ENCODE data around the gene MGRN1. TPM values are rescaled to one million over a fixed set of nuclear protein-coding genes. Genes with fewer than 3 reads are reported as not detected.

The MGRN1 gene
- total RNA-seq, 1 donor from 2014 or later = 29.3 TPM

DNA sequence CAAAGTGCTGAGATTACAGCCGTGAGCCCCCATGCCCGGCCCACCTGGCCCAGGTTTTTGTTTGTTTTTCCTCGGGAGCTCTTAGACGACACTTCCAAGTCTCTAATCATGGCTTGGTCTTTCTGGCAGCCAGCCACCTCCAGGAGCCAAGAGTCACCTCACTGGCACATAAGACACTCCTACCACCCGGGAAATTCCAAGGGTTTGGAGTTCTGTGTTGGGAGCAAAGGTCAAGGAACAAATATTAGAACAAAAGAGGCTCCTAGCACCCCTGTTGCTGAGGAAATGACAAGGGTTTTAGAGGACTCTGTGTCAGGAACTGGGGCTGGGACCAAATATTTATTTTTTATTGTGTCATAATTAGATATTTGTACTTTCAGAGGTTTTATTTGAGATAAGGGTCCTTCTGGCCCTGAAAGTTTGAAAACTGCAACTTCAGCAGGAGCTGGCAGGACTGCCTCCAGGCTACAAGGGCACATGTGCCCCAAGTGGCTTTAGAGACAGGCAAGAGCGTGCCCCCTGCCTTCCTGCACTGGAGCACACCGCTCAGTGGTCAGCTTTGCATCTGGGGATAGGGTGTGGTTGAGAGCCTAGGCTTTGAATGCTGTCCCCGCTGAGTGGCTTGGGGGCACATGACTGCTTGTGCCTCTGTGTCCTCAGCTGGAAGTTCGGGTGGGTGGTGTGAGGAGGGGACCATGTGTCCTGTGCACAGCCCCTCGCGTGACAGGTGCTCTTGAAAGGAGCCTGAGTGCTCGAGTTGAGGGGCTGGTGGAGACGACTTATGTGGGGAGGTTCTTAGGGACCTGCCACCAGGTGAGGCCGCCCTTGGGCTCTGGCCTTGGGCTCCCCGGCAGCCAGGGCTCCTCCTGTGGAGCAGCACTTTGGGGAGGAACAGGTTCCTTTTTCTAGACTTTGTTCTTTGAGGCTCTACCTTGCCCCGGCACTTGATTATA lies 29.7 kb downstream of the MGRN1 start:
- DNase-seq = no peak

DNA sequence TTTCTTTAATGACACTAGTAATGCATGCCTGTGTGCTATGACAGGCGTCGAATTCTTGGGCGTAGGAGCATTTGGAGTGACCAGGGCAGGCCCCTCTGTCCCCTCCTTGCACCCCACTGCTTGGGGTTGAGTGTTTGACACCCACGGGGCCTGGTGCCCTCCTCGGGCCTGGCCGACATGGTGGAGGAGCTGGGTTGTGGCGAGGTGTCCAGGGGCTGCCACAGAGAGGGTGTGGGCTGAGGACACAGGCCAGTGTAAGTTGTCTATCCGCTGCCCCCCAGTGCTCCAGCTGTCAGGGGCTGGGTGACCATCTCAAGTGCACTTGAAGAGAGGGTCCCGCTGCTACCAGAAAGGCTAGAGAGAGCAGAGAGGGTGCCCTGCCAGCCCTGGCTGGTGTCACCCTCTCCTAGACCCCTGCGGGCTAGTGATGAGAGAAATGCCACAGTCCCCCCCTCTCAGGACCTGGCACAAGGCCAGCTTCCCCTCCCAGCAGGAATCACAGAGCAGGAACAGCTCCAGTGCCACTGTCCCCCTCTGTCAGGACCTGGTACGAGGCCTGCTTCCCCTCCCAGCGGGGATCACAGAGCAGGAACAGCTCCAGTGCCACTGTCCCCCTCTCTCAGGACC lies 30.5 kb downstream of the MGRN1 start:
- DNase-seq = no peak

DNA sequence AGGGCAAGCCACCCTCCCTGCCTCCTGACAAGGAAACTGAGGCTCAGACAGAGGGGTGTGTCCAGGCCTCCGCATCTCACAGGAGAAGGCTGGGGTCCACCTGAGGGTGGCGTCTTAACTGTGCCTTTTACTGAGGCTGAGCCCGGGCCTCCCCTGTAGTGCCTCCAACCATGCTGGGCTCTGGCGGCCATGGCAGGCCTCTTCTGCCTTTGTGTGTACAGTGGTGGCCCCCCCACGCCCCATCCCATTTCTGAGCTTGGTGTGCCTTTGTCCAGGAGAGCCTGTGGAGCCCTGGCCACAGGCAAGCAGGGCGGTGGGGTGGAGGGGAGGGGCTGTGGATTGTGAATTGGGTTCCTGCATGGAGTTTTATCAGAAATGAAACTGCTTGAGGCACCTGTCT lies 31.2 kb downstream of the MGRN1 start:
- no peak for DNase-seq

DNA sequence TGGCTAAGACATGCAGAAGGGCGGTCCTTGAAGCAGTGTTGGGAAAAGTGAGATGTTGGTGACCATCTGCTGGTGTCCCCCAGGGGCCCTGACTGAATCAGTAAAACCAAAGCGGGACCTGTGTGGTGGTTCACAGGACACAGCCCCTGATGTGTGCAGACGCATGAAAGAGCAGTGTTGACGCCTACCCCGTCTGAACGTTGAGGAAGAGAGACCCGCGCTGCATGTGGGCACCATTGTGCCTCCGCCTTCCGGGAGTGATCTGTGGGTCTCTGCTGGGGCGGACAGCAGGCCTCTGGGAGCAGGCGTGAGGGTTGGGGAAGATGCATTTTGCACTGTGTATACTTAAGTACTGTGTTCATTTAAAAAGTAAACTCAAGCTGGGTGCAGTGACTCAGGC lies 31.6 kb downstream of the MGRN1 start:
- no peak for DNase-seq

DNA sequence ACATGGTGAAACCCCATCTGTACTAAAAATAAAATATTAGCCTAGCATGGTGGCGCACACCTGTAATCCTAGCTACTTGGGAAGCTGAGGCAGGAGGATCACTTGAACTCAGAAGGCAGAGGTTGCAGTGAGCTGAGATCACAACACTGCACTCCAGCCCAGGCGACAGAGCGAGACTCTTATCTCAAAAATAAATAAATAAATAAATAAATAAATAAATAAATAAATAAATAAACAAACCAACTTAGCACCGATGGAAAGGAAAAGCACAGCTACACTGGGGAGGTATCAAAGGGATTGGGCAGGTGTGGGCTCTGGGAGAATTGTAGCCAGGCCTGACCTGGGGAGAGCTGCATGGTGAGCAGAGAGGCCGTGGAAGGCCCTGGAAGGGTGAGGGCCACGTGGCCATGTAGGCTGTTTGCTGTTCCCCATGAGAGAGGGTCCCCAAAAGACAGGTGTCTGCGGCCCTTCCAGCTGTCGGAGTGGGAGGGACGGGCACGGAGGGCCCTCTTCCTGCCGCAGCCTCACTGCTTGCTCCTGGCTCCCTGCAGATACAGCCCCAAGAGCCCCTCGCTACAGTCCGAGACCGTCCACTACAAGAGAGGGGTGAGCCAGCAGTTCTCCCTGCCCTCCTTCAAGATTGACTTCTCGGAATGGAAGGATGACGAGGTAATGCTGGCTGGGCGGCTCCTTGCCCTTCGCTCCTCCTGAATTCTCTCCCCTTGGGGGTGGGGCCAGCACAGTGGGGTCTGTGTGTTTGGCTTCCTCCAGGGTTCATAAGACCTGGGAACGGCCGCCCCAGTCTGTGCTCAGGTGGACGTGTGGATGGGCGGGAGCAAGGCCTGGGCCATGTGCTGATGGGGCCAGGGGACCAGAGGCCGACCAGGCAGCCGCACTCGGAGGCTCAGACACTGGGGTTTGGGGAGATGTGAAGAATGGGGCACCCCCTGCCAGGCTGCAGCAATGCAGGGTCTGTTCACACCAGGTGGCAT lies 32.4 kb downstream of the MGRN1 start:
- DNase-seq = no peak

GRCh38 chr16:4659363-4660353 lies 35.0 kb downstream of the MGRN1 start:
- DNase-seq = no peak

GRCh38 chr16:4660454-4661007 lies 35.9 kb downstream of the MGRN1 start:
- peak; percentile 81 for DNase-seq

DNA sequence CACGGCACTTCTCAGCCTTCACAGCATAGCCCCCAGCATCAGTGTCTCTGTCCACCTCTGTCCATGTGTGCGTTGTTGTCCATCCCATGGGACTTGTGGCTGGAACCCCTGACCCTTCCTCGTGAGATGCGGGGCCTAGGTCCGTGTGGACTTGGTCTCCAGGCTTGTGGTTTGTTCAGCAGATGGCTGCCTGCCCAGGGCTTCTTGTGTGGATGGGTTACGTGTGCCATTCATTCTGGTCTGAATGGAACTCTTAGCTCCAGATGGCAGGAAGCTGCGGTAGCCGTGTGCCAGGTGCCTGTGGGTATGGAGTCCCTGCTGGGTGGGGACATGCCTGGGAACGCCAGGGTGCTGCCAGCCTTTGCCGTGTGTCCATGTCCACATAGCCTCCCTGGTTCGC lies 37.0 kb downstream of the MGRN1 start:
- DNase-seq = peak; percentile 27

DNA sequence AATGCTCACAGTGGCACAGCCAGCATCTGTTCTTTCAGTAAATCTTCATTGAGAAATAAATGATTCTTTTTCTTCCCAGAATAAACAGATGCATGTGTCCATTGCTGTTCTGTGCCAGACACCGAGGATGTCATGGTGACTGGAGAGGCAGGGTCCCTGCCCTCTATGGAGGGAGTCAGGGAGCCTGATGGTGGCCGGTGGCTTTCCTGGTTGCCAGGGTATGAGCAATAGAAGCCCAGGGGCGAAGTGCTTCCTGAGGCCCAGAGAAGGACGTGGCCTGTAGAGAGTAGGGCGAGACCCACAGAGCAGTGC lies 38.8 kb downstream of the MGRN1 start:
- DNase-seq = no peak

DNA sequence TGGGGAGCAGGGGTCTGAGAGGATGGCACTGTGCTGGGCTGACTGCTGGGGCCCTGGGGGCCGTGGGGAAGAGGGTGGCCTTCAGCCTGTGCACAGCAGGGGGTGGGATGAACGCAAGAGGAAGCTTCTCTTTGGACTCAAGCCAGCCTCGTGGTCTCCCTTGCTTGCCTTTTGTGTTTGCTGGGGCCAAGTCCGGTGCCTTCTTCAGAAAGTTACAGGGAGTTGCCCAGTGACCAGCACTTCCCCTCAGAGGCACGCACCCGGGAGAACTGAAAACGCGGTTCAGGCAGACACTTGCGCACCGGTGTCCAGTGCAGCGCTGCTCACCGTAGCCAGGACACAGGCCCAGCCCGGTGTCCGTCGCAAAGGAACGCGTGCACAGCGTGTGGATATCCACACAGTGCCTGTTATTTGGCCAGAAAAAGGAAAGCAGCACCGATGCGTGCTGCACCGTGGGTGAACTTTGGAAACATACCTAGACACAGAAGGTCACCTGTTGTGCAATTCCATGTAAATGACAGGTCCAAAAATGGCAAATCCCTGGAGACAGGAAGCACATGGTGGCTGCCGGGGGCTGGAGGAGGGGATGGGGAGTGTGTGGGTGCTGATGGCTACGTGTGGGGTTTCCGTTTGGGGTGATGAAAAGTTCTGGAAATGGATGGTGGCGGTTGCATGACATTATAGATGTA lies 39.3 kb downstream of the MGRN1 start:
- peak; percentile 67 for DNase-seq

DNA sequence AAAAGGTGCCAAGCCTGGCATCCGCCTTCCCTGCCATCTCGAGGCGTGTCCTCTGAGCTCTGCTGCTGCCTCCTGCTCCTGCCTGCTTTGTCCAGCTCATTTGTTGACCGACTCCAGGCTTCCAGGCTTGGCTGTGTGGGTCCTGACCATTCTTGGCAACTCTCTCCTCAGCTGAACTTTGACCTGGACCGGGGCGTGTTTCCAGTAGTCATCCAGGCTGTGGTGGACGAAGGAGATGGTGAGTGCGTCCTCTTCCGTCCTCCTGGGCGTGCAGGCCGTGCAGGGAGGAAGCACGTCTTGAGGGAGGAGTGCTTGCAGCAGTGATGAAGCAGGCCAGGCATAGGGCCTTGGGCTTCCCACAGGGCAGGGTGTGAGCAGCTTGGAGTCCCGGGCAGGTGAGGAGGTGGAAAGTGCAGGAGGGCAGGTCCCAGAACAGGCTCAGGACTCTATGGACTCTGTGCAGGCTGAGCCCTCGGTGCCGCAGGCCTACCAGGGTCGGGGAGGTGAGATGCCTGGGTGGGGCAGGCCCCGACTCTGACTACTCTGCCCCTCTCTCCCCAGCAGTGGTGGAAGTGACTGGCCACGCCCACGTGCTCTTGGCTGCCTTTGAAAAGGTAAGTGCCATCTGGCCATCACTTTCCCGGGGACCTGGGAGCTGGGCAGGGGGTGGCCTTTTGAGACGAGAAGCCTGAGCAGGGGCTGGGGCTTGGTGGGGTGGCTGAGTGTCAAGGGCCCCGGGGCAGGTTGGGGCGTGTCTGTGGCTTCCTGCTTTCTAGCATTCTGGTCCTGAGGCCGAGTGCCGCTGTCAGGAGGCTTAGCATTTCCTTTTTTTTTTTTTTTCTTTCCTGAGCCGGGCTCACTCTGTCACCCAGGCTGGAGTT lies 40.2 kb downstream of the MGRN1 start:
- peak; percentile 54 for DNase-seq

GRCh38 chr16:4666537-4667202 lies 42.0 kb downstream of the MGRN1 start:
- no peak for DNase-seq

- no peak for DNase-seq
Measured at GRCh38 chr16:4667203-4667963, 42.8 kb downstream of the MGRN1 start.

GRCh38 chr16:4668313-4668960 lies 43.8 kb downstream of the MGRN1 start:
- no peak for DNase-seq

DNA sequence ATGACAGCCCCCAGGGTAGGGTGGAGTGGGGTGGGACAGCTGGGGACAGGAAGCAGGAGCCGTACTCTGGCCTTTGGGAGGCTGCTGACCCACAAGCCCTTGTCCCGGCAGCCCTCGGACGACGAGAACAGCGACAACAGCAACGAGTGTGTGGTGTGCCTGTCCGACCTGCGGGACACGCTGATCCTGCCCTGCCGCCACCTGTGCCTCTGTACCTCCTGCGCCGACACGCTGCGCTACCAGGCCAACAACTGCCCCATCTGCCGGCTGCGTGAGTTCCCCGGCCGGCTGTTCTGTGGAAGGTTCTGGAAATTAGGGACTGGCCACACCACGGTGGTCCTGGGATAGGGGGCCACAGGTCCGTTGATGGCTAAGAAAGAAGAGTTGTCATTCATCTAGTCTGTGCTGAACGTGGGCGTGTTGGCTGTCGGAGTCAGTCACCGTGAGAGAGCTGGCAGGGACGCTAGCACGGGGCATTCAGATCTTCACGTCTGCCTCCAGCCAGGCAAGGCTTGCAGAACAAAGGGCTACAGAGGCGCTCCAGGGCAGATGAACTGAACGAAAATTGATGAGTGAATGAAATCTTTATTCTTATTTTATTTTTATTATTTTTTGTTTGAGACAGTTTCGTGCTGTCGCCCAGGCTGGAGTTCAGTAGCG lies 48.9 kb downstream of the MGRN1 start:
- DNase-seq = no peak

DNA sequence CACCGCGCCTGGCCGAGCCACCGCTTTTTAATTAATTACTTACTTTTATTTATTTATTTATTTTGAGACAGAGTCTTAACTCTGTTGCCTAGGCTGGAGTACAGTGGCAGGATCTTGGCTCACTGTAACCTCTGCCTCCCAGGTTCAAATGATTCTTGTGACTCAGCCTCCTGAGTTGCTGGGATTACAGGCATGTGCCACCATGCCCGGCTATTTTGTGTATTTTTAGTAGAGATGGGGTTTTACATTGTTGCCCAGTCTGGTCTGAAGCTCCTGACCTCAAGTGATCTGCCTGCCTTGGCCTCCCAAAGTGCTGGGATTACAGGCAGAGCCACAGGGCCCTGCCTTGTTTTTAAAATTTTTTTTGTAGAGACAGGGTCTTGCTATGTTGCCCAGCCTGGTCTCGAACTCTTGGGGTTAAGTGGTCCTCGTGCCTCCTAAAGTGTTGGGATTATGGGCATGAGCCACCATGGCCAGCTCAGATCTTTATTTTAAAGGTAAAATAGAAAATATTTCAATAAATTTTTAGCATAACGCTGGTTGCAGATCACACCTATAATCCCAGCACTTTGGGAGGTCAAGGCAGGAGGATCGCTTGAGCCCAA lies 50.4 kb downstream of the MGRN1 start:
- no peak for DNase-seq

Data from dermis blood vessel endothelial cell (primary cell).